SIG-M5 treated with dmso at 0.1 percent for 504 hours (cell line): ENCODE results near the gene IP6K1.
"Not testable (repeated sequence)": the region's sequence is repeated elsewhere in the genome, so short reads cannot be mapped to it uniquely, and the experiment has no call there.

Experiments used
- DNase-seq: peaks from one replicate; lab custom pipeline; 2025; ENCODE audit not compliant: unreplicated experiment; lab: John Stamatoyannopoulos, UW

Gene IP6K1

GRCh38 chr3:49794431-49794830 is 8.1 kb upstream of the IP6K1 start:
- DNase-seq: no peak

- no peak for DNase-seq
Observed at GRCh38 chr3:49793486-49794085, 7.2 kb upstream of the IP6K1 start.

GRCh38 chr3:49792371-49793150 is 6.2 kb upstream of the IP6K1 start:
- no peak for DNase-seq

- DNase-seq: no peak
Observed at GRCh38 chr3:49791571-49791970, 5.2 kb upstream of the IP6K1 start.

GRCh38 chr3:49790626-49791411 is 4.5 kb upstream of the IP6K1 start:
- no peak for DNase-seq

GRCh38 chr3:49788056-49788455 is 1.7 kb upstream of the IP6K1 start:
- no peak for DNase-seq

- DNase-seq: no peak
Observed at GRCh38 chr3:49787536-49787935, 1.2 kb upstream of the IP6K1 start.

- no peak for DNase-seq
Observed at GRCh38 chr3:49787182-49787464, 781 bp upstream of the IP6K1 start.

GRCh38 chr3:49785565-49786356 is 581 bp downstream of the IP6K1 start:
- peak; percentile 35 for DNase-seq

- DNase-seq: not testable (repeated sequence)
Observed at GRCh38 chr3:49782277-49782676, 4.1 kb downstream of the IP6K1 start.

- no peak for DNase-seq
Observed at GRCh38 chr3:49781415-49782199, 4.7 kb downstream of the IP6K1 start.

GRCh38 chr3:49780975-49781365 is 5.4 kb downstream of the IP6K1 start:
- not testable (repeated sequence) for DNase-seq

GRCh38 chr3:49780080-49780974 is 6.0 kb downstream of the IP6K1 start:
- DNase-seq: no peak

GRCh38 chr3:49779358-49780079 is 6.8 kb downstream of the IP6K1 start:
- DNase-seq: no peak

- not testable (repeated sequence) for DNase-seq
Observed at GRCh38 chr3:49776101-49776500, 10.2 kb downstream of the IP6K1 start.

- no peak for DNase-seq
Observed at GRCh38 chr3:49775538-49775937, 10.8 kb downstream of the IP6K1 start.

GRCh38 chr3:49772703-49773102 is 13.6 kb downstream of the IP6K1 start:
- no peak for DNase-seq

GRCh38 chr3:49771340-49771938 is 14.9 kb downstream of the IP6K1 start:
- no peak for DNase-seq

- DNase-seq: no peak
Observed at GRCh38 chr3:49769926-49770325, 16.4 kb downstream of the IP6K1 start.
